BLaER1 (cell line): Measurements from ENCODE around the gene ENDOD1.
A peak's percentile ranks its signal among the peaks of the same experiment; 100 is the strongest.

ENCODE experiments used
- H3K27ac ChIP-seq: shearing (Covaris generic); formaldehyde crosslinking; 2 replicates; pipeline ENCODE4 v1.8.1; 2022
- H3K27me3 ChIP-seq: shearing (Covaris generic); formaldehyde crosslinking; 2 replicates; pipeline ENCODE4 v1.8.1; 2022
- H3K36me3 ChIP-seq: shearing (Covaris generic); formaldehyde crosslinking; 2 replicates; pipeline ENCODE4 v1.8.1; 2022
- H3K4me1 ChIP-seq: shearing (Covaris generic); formaldehyde crosslinking; 2 replicates; pipeline ENCODE4 v1.8.1; 2022
- H3K4me2 ChIP-seq: shearing (Covaris generic); formaldehyde crosslinking; 2 replicates; pipeline ENCODE4 v1.8.1; 2022
- H3K4me3 ChIP-seq: shearing (Covaris generic); formaldehyde crosslinking; 2 replicates; pipeline ENCODE4 v1.8.1; 2022
- H3K9ac ChIP-seq: shearing (Covaris generic); formaldehyde crosslinking; 2 replicates; pipeline ENCODE4 v1.8.1; 2022
- H3K9me3 ChIP-seq: shearing (Covaris generic); formaldehyde crosslinking; 2 replicates; pipeline ENCODE4 v1.8.1; 2022
- H4K20me1 ChIP-seq: shearing (Covaris generic); formaldehyde crosslinking; 2 replicates; pipeline ENCODE4 v1.8.1; 2022
- Cebpa-rat ChIP-seq: shearing (Covaris generic); IDR thresholded peaks from 2 replicates; pipeline ENCODE4 v1.8.1; 2022

Gene ENDOD1

DNA sequence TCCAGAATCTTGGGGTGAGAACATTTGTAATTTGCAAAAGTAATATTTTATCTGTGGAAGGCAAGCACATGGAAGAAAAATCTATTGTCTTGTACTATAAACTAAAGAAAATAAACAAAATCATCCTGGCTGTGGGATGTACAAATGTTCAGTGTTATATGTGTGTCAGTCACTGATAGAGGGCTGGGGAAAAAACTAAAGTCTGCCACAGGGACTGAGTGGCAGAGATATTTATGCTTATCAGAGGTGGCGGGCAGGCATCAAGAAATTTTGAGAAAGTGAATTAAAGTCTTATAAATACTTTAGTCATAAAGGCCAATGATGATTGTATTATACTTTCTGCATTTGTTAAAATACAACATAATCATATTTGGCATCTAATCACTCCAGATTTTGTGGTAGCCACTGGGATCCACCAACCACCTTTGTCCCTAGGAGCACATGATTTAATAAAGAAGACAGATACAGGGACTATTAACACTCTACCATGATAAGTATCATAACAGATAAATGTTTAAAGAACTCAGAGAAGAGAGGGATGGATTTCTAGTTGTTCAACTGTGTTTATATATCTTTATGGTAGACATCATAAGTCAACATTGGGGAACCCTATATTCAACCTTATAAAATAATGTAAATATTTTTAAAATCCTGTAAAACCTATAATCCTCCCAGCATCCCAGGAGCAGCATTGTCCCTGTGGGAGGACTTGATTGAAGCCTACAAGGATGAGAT lies 2.6 kb upstream of the ENDOD1 start:
- Histone ChIP-seq H3K9me3 (no peaks in the 10 kb centered on the region), H3K27me3 (no peaks in the 10 kb centered on the region), H3K9ac (no peak overlapping the region), H3K4me2 (peak overlapping the region; percentile 98; the same call in 1 of the 2 replicates), H3K4me1 (peaks cover 87% of the 10 kb centered on the region), H3K36me3 (no peaks in the 10 kb centered on the region), H3K4me3 (no peak overlapping the region), H3K27ac (no peak overlapping the region), H4K20me1 (peaks cover 9% of the 10 kb centered on the region; the same call in 1 of the 2 replicates)
- no peak for TF ChIP-seq Cebpa-rat

DNA sequence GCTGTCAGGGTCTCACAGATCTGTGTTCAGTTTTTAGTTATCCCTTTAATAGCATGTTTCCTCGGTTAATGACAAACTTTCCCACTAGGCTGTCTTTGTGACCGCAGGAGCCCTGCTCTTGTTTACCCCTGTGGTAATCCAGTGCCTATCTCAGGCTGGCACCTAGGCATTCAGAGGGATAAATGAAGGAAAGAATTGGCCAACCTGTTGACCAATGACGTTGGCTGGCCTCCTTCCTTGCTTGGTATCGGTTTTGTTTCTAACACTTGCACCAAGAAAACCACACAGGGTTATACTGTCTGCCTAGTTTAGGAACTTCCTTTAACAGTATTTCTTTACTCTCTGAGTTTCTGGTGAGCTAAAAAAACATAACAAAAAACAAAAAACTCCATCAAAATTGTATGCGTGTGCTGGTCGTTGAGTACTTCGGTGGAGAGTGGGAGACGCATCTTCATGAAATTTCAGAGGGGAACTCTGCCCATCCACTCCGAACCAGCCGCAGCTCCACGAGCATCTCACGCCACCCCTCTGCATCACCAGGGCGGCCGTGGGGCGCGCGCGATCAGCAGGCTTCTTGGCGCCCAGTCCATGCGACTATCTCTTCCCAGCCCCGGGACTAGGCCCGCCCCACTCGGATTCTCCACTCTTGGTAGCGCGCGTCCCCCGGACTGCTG lies 563 bp upstream of the ENDOD1 start:
- peaks cover 87% of the 10 kb centered on the region for H3K4me1 ChIP-seq
- no peaks in the 10 kb centered on the region for H3K9me3 ChIP-seq
- H3K27ac ChIP-seq = peak overlapping the region; percentile 87
- peaks cover 14% of the 10 kb centered on the region; the same call in 1 of the 2 replicates for H4K20me1 ChIP-seq
- H3K4me2 ChIP-seq = peak overlapping the region; percentile 98
- TF ChIP-seq Cebpa-rat = no peak
- peak overlapping the region; percentile 91 for H3K9ac ChIP-seq
- peak overlapping the region; percentile 96 for H3K4me3 ChIP-seq
- no peaks in the 10 kb centered on the region for H3K36me3 ChIP-seq
- no peaks in the 10 kb centered on the region for H3K27me3 ChIP-seq

DNA sequence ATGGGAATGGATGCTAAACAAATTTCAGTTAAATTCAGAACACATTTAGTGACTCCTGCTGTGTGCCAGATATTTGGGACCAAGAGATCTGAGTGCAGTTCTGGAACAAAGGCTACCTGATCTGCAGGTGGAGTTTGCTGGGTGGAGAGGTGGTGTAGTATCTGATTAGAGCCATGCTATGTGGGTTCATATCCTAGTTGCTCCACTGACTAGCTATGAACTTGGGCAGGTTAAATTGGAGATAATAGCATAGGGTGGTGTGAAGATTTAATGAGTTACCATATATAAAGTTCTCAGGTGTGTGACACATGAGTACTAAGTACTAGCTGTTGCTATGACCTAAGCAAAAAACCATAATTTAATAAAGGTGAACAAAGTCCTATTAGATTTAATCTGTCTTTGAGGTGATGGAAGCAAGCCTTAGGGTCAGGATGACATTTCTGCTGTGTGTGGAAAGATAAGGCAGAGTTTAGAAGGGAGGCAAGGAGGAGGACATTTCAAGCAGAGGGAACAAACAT lies 2.1 kb downstream of the ENDOD1 start:
- Histone ChIP-seq H3K9ac (peak overlapping the region; percentile 91), H3K36me3 (0 out of 2 replicates have a peak, but pooled peaks cover 13% of the 10 kb centered on the region), H3K27ac (peak overlapping the region; percentile 87), H3K4me2 (peak overlapping the region; percentile 98), H3K9me3 (no peaks in the 10 kb centered on the region), H4K20me1 (peaks cover 14% of the 10 kb centered on the region; the same call in 1 of the 2 replicates), H3K4me1 (peaks cover 87% of the 10 kb centered on the region), H3K4me3 (peak overlapping the region; percentile 96), H3K27me3 (no peaks in the 10 kb centered on the region)
- TF ChIP-seq Cebpa-rat = no peak

DNA sequence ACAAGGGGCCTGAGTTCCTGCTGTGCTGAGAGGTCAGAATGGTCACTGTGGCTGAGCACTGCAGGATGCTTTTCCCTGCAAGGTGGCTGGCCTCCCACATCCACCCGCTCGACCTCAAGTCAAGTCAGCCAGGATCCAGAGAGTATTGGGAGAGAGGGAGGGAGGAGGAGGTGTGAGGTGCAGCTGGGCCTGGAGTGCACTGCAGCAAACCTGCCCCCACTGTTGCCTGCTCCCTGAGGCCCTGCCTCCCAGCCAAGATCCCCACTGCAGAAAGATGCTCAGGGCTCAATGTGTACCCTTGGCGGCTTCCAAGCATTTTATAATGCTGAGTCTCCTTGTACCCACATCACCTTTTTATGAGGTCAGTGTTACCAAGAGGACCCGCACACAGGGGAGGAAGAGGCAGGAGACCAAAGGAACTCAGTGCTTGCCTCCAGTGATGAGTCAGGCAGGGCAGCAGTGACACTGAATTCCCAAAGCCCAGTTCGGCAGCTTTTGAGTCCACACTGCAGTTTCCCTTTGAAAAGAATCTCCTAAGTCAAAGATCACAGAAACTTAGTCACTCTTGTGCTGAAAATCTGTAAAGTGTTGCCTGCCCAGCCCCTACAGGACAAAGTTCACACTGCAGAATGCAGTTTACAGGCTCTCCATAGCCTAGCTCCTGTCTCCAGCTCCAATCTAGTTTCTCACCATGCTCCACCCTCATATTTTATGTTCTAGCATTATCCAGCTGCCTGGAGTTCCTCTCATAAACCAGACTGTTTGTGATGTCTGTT lies 3.1 kb downstream of the ENDOD1 start:
- H3K4me2 ChIP-seq = peak overlapping the region; percentile 98
- 0 out of 2 replicates have a peak, but pooled peaks cover 13% of the 10 kb centered on the region for H3K36me3 ChIP-seq
- no peak for TF ChIP-seq Cebpa-rat
- peaks cover 14% of the 10 kb centered on the region; the same call in 1 of the 2 replicates for H4K20me1 ChIP-seq
- H3K9ac ChIP-seq = peak overlapping the region; percentile 91
- H3K4me1 ChIP-seq = peaks cover 87% of the 10 kb centered on the region
- H3K9me3 ChIP-seq = no peaks in the 10 kb centered on the region
- H3K4me3 ChIP-seq = peak overlapping the region; percentile 96
- H3K27me3 ChIP-seq = no peaks in the 10 kb centered on the region
- peak overlapping the region; percentile 87 for H3K27ac ChIP-seq

DNA sequence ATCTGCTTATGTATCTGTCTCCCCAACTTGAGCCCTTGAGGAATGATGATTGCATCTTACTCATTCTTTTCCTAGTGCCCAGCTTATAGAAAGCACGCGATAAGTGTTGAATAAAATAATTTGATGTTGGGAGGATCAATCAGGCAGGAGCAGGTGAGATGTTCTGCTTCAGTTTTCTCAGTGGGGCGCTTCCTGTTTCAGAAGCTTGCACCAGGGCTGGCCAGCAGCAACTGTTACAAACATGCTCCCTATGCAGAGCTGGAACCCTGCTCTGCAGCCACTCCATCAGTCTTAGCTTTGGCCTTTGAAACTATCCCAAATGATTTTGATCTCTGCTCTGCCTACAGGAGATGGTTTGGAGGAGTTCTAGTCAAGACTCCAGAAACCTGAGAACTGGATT lies 3.9 kb downstream of the ENDOD1 start:
- H4K20me1 ChIP-seq = peaks cover 14% of the 10 kb centered on the region; the same call in 1 of the 2 replicates
- no peaks in the 10 kb centered on the region for H3K9me3 ChIP-seq
- TF ChIP-seq Cebpa-rat = no peak
- 0 out of 2 replicates have a peak overlapping the region, but pooled peaks have one; percentile 1 for H3K9ac ChIP-seq
- peak overlapping the region; percentile 98 for H3K4me2 ChIP-seq
- H3K27ac ChIP-seq = peak overlapping the region; percentile 87; the same call in 1 of the 2 replicates
- peaks cover 20% of the 10 kb centered on the region; the same call in 1 of the 2 replicates for H3K36me3 ChIP-seq
- peak overlapping the region; percentile 96; the same call in 1 of the 2 replicates for H3K4me3 ChIP-seq
- peaks cover 87% of the 10 kb centered on the region for H3K4me1 ChIP-seq
- H3K27me3 ChIP-seq = no peaks in the 10 kb centered on the region

DNA sequence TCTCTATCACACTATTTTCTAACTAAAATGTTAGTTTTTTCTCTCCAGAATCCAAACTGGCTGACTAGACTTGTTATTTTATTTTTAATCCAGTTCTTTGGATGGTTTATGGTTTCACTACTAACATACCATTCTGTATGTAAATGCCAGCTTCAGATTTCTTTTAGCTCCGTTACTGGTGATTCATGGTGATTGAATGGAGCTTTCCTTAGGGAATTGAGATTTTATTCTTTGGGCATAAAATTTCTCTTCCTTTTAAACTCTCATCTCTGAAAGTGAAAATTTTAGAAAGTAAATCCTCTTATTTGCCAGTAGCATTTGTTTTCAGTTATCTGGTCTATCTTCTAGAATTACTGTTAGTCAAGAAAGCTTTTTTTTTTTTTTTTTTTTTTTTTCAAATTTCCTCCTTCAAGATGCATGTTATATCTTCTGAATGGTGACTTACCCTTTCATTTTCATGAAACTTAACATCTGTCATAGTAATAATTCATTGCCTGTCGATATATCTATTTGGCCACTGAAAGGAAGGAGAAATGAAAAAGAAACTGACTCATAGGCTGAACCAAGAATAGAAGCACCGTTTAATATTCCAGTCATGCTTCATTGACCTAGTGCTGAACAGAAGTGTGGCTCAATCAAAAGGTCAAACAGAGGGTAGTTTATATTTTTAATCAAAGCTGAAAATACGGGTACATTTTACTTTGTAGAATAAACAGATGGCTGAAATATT lies 6.4 kb downstream of the ENDOD1 start:
- Histone ChIP-seq H3K27me3 (no peaks in the 10 kb centered on the region), H3K4me1 (peaks cover 100% of the 10 kb centered on the region), H3K4me2 (peak overlapping the region; percentile 98), H4K20me1 (0 out of 2 replicates have a peak, but pooled peaks cover 7% of the 10 kb centered on the region), H3K27ac (peak overlapping the region; percentile 79), H3K9me3 (no peaks in the 10 kb centered on the region; the same call in 1 of the 2 replicates), H3K9ac (peak overlapping the region; percentile 25; the same call in 1 of the 2 replicates), H3K36me3 (peaks cover 42% of the 10 kb centered on the region), H3K4me3 (peak overlapping the region; percentile 8)
- TF ChIP-seq Cebpa-rat = no peak

DNA sequence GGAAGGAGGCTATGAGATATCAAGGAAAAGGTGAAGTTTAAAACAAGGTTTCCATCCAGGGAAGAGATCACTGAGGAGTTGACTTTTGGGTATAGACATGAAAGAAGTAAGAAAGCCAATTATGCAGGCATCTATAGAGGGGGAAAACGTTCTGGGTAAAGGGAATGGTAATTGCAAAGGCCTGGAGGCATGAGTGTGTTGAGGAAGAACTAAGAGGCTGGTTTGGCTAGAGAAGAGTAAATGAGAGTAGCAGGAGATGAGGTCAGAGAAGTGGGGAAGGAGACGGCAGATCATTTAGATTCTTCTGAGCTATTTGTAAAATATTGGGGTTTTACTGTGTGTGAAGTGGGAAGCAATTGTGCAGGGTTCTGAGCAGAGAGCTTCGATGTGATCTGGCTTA lies 7.6 kb downstream of the ENDOD1 start:
- Histone ChIP-seq H3K27me3 (no peaks in the 10 kb centered on the region), H3K9ac (no peak overlapping the region; the same call in 1 of the 2 replicates), H3K4me1 (peaks cover 100% of the 10 kb centered on the region), H3K4me2 (peak overlapping the region; percentile 98), H3K36me3 (peaks cover 49% of the 10 kb centered on the region), H4K20me1 (peaks cover 10% of the 10 kb centered on the region; the same call in 1 of the 2 replicates), H3K4me3 (0 out of 2 replicates have a peak overlapping the region, but pooled peaks have one; percentile 8), H3K27ac (peak overlapping the region; percentile 79), H3K9me3 (no peaks in the 10 kb centered on the region; the same call in 1 of the 2 replicates)
- TF ChIP-seq Cebpa-rat = no peak

DNA sequence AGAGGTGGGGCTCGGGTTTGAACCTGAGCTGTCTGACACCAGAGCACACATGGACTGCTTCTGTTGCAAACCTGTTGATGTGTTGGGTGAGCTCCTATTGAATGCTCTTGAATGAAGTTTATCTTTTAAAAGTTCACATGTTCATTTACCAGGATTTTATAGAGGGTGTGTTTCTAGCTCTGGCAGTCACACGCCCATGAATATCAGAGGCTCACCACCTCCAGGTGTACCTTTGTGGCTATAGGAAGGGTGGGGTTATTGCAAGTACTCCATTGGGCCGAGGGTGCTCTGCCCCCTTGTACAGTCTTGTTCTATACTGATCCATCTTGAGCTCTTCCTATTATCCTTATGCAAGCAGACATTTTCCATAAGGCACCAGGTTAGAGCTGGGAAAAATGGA lies 9.2 kb downstream of the ENDOD1 start:
- Histone ChIP-seq H4K20me1 (peaks cover 21% of the 10 kb centered on the region), H3K4me3 (no peak overlapping the region), H3K27ac (0 out of 2 replicates have a peak overlapping the region, but pooled peaks have one; percentile 35), H3K36me3 (peaks cover 63% of the 10 kb centered on the region), H3K4me1 (peaks cover 100% of the 10 kb centered on the region), H3K9me3 (no peaks in the 10 kb centered on the region; the same call in 1 of the 2 replicates), H3K27me3 (no peaks in the 10 kb centered on the region), H3K9ac (no peak overlapping the region), H3K4me2 (peak overlapping the region; percentile 98)
- TF ChIP-seq Cebpa-rat = no peak
